ENCODE measurements around the gene NCOA1.
"Not testable (repeated sequence)": the region's sequence is repeated elsewhere in the genome, so short reads cannot be mapped to it uniquely, and the experiment has no call there.

The NCOA1 gene

DNA sequence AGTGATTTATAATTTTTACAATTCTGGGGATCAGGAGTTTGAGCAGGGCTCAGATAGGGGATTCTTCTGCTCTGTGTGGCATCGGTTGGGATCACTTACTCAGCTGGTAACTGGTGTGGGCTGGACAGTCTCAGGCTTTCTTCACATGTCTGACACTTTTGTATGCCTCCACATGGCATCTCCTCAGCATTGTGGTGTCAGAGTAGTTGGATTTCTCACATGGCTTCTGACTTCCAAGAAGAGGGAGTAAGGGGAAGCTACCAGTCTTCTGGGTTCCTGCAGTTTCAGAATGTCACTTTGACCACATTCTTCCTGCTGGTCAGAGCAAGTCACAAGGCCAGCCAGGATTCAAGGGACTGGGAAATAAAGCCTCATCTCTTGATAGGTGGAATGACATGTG lies 55.6 kb downstream of the NCOA1 start:
- no peak for DNase-seq
- H3K4me3 ChIP-seq (ENCODE audit: insufficient read depth, low read depth, low read length, poor library complexity, severe bottlenecking), result no peak overlapping the region
- H3K27ac ChIP-seq (ENCODE audit: insufficient read depth, low read length, poor library complexity, severe bottlenecking), result no peak overlapping the region
- no peaks in the 10 kb centered on the region for H3K4me1 ChIP-seq (ENCODE audit: control insufficient read depth, insufficient read depth, low read length, poor library complexity, severe bottlenecking)
- no peaks in the 10 kb centered on the region for H3K36me3 ChIP-seq (ENCODE audit: control insufficient read depth, insufficient read depth, low read length)
- H3K9me3 ChIP-seq (ENCODE audit: control insufficient read depth, low read length), result no peaks in the 10 kb centered on the region
- H3K27me3 ChIP-seq (replicated peaks; ENCODE audit: control insufficient read depth, insufficient read depth, low read length, poor library complexity, severe bottlenecking), result no peaks in the 10 kb centered on the region

DNA sequence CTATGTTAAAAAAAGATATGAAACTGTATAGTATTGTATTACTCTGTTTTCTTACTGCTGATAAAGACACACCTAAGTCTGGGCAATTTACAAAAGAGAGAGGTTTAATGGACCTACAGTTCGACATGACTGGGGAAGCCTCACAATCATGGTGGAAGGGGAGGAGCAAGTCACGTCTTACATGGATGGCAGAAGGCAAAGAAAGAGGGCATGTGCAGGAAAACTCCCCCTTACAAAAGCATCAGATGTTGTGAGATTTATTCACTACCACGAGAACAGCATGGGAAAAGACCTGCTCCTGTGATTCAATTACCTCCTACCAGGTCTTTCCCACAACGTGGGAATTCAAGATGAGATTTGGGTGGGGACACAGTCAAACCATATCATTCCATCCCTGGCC lies 57.0 kb downstream of the NCOA1 start:
- Histone ChIP-seq H3K9me3 (ENCODE audit: control insufficient read depth, low read length) (no peaks in the 10 kb centered on the region), H3K27me3 (replicated peaks; ENCODE audit: control insufficient read depth, insufficient read depth, low read length, poor library complexity, severe bottlenecking) (no peaks in the 10 kb centered on the region), H3K4me3 (ENCODE audit: insufficient read depth, low read depth, low read length, poor library complexity, severe bottlenecking) (no peak overlapping the region), H3K27ac (ENCODE audit: insufficient read depth, low read length, poor library complexity, severe bottlenecking) (no peak overlapping the region), H3K36me3 (ENCODE audit: control insufficient read depth, insufficient read depth, low read length) (no peaks in the 10 kb centered on the region), H3K4me1 (ENCODE audit: control insufficient read depth, insufficient read depth, low read length, poor library complexity, severe bottlenecking) (no peaks in the 10 kb centered on the region)
- DNase-seq, result no peak

GRCh38 chr2:24550301-24550700 lies 59.2 kb downstream of the NCOA1 start:
- H3K27ac ChIP-seq (ENCODE audit: insufficient read depth, low read length, poor library complexity, severe bottlenecking); H3K36me3 ChIP-seq (ENCODE audit: control insufficient read depth, insufficient read depth, low read length); H3K4me3 ChIP-seq (ENCODE audit: insufficient read depth, low read depth, low read length, poor library complexity, severe bottlenecking); H3K4me1 ChIP-seq (ENCODE audit: control insufficient read depth, insufficient read depth, low read length, poor library complexity, severe bottlenecking); H3K27me3 ChIP-seq (replicated peaks; ENCODE audit: control insufficient read depth, insufficient read depth, low read length, poor library complexity, severe bottlenecking); DNase-seq; H3K9me3 ChIP-seq (ENCODE audit: control insufficient read depth, low read length): not testable (repeated sequence)

DNA sequence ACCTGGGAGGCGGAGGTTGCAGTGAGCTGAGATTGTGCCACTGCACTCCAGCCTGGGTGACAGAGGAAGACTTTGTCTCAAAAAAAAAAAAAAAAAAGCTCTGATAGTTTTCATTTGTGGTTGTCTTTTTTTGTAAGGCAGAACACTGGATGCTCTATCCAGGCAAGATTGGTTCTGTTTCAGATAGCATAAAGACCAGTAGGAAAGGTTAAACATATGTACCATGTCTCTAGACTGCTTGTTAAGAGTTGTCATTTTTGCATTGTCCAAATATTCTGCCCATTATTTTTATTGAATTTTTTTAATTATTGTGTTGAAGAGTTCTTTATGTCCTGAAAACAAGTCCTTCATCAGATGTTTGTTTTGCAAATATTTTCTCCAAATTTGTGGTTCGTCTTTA lies 60.0 kb downstream of the NCOA1 start:
- no peaks in the 10 kb centered on the region for H3K9me3 ChIP-seq (ENCODE audit: control insufficient read depth, low read length)
- DNase-seq, result no peak
- H3K4me3 ChIP-seq (ENCODE audit: insufficient read depth, low read depth, low read length, poor library complexity, severe bottlenecking), result no peak overlapping the region

GRCh38 chr2:24552836-24553235 lies 61.8 kb downstream of the NCOA1 start:
- no peaks in the 10 kb centered on the region for H3K4me1 ChIP-seq (ENCODE audit: control insufficient read depth, insufficient read depth, low read length, poor library complexity, severe bottlenecking)
- no peak for DNase-seq
- no peak overlapping the region for H3K4me3 ChIP-seq (ENCODE audit: insufficient read depth, low read depth, low read length, poor library complexity, severe bottlenecking)
- no peaks in the 10 kb centered on the region for H3K27me3 ChIP-seq (replicated peaks; ENCODE audit: control insufficient read depth, insufficient read depth, low read length, poor library complexity, severe bottlenecking)
- no peaks in the 10 kb centered on the region for H3K36me3 ChIP-seq (ENCODE audit: control insufficient read depth, insufficient read depth, low read length)
- H3K27ac ChIP-seq (ENCODE audit: insufficient read depth, low read length, poor library complexity, severe bottlenecking), result no peak overlapping the region
- no peaks in the 10 kb centered on the region for H3K9me3 ChIP-seq (ENCODE audit: control insufficient read depth, low read length)

More for the DNA sequence above, 60.0 kb downstream of the NCOA1 start:
- H3K27me3 ChIP-seq (replicated peaks; ENCODE audit: control insufficient read depth, insufficient read depth, low read length, poor library complexity, severe bottlenecking), result no peaks in the 10 kb centered on the region
- H3K4me1 ChIP-seq (ENCODE audit: control insufficient read depth, insufficient read depth, low read length, poor library complexity, severe bottlenecking), result no peaks in the 10 kb centered on the region
- H3K36me3 ChIP-seq (ENCODE audit: control insufficient read depth, insufficient read depth, low read length), result no peaks in the 10 kb centered on the region
- no peak overlapping the region for H3K27ac ChIP-seq (ENCODE audit: insufficient read depth, low read length, poor library complexity, severe bottlenecking)

GRCh38 chr2:24558781-24559472 lies 67.9 kb downstream of the NCOA1 start:
- no peaks in the 10 kb centered on the region for H3K36me3 ChIP-seq (ENCODE audit: control insufficient read depth, insufficient read depth, low read length)
- H3K27me3 ChIP-seq (replicated peaks; ENCODE audit: control insufficient read depth, insufficient read depth, low read length, poor library complexity, severe bottlenecking), result no peaks in the 10 kb centered on the region
- H3K27ac ChIP-seq (ENCODE audit: insufficient read depth, low read length, poor library complexity, severe bottlenecking), result no peak overlapping the region
- H3K4me1 ChIP-seq (ENCODE audit: control insufficient read depth, insufficient read depth, low read length, poor library complexity, severe bottlenecking), result no peaks in the 10 kb centered on the region
- no peak for DNase-seq
- H3K4me3 ChIP-seq (ENCODE audit: insufficient read depth, low read depth, low read length, poor library complexity, severe bottlenecking), result no peak overlapping the region
- H3K9me3 ChIP-seq (ENCODE audit: control insufficient read depth, low read length), result no peaks in the 10 kb centered on the region

- Histone ChIP-seq H3K27ac (ENCODE audit: insufficient read depth, low read length, poor library complexity, severe bottlenecking) (no peak overlapping the region), H3K27me3 (replicated peaks; ENCODE audit: control insufficient read depth, insufficient read depth, low read length, poor library complexity, severe bottlenecking) (no peaks in the 10 kb centered on the region), H3K36me3 (ENCODE audit: control insufficient read depth, insufficient read depth, low read length) (no peaks in the 10 kb centered on the region), H3K4me3 (ENCODE audit: insufficient read depth, low read depth, low read length, poor library complexity, severe bottlenecking) (no peak overlapping the region), H3K4me1 (ENCODE audit: control insufficient read depth, insufficient read depth, low read length, poor library complexity, severe bottlenecking) (no peaks in the 10 kb centered on the region), H3K9me3 (ENCODE audit: control insufficient read depth, low read length) (no peaks in the 10 kb centered on the region)
- DNase-seq, result no peak
Observed at GRCh38 chr2:24559473-24560113, 68.5 kb downstream of the NCOA1 start.

DNA sequence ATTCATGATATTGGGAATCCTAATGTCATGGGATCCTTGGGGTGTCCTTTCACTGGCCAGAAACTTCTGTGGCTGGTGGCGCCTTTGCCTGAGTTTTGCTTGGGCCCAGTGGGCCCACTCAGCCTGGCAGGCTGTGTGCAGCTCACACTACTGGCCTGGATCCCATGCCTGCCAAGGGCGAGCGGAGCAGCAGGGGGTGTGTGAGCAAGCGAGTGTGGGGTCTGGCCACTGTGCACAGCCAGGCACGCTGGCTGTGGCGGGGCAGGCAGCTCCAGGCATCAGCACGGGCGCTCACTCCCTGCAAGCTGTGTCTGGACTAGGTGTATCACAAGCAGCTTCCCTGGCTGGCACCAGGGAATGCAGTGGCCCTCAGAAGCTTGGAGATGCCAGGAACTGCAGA lies 74.5 kb downstream of the NCOA1 start:
- H3K4me1 ChIP-seq (ENCODE audit: control insufficient read depth, insufficient read depth, low read length, poor library complexity, severe bottlenecking), result no peaks in the 10 kb centered on the region
- DNase-seq, result no peak
- no peaks in the 10 kb centered on the region for H3K9me3 ChIP-seq (ENCODE audit: control insufficient read depth, low read length)
- no peak overlapping the region for H3K4me3 ChIP-seq (ENCODE audit: insufficient read depth, low read depth, low read length, poor library complexity, severe bottlenecking)
- peaks cover 12% of the 10 kb centered on the region for H3K36me3 ChIP-seq (ENCODE audit: control insufficient read depth, insufficient read depth, low read length)
- H3K27me3 ChIP-seq (replicated peaks; ENCODE audit: control insufficient read depth, insufficient read depth, low read length, poor library complexity, severe bottlenecking), result no peaks in the 10 kb centered on the region
- H3K27ac ChIP-seq (ENCODE audit: insufficient read depth, low read length, poor library complexity, severe bottlenecking), result no peak overlapping the region

GRCh38 chr2:24566209-24566608 lies 75.2 kb downstream of the NCOA1 start:
- H3K9me3 ChIP-seq (ENCODE audit: control insufficient read depth, low read length), result no peaks in the 10 kb centered on the region
- no peaks in the 10 kb centered on the region for H3K4me1 ChIP-seq (ENCODE audit: control insufficient read depth, insufficient read depth, low read length, poor library complexity, severe bottlenecking)
- H3K27me3 ChIP-seq (replicated peaks; ENCODE audit: control insufficient read depth, insufficient read depth, low read length, poor library complexity, severe bottlenecking), result no peaks in the 10 kb centered on the region
- H3K36me3 ChIP-seq (ENCODE audit: control insufficient read depth, insufficient read depth, low read length), result peaks cover 12% of the 10 kb centered on the region
- H3K4me3 ChIP-seq (ENCODE audit: insufficient read depth, low read depth, low read length, poor library complexity, severe bottlenecking), result no peak overlapping the region
- no peak overlapping the region for H3K27ac ChIP-seq (ENCODE audit: insufficient read depth, low read length, poor library complexity, severe bottlenecking)
- DNase-seq, result no peak

DNA sequence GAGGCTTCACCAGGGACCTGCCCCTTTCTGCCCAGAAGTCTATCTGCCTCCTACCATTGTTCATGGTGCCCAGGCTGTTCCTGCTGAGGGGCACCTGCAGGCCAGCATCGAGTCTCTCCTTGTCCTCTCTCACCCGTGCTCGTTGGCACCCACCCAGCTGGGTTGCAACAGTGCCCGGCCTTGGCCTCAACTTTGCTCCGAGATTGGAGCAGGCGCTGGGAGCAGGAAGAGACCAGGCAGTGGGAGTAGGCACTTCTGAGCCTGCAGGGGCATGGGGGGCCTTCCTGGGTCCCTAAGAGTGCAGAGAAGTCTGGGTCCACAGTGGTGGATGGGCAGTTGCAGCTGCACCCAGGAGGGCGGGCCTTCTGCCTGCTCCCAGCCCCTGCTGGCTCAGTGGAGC lies 75.6 kb downstream of the NCOA1 start:
- Histone ChIP-seq H3K27me3 (replicated peaks; ENCODE audit: control insufficient read depth, insufficient read depth, low read length, poor library complexity, severe bottlenecking) (no peaks in the 10 kb centered on the region), H3K9me3 (ENCODE audit: control insufficient read depth, low read length) (no peaks in the 10 kb centered on the region), H3K36me3 (ENCODE audit: control insufficient read depth, insufficient read depth, low read length) (peaks cover 12% of the 10 kb centered on the region), H3K4me1 (ENCODE audit: control insufficient read depth, insufficient read depth, low read length, poor library complexity, severe bottlenecking) (no peaks in the 10 kb centered on the region), H3K27ac (ENCODE audit: insufficient read depth, low read length, poor library complexity, severe bottlenecking) (no peak overlapping the region), H3K4me3 (ENCODE audit: insufficient read depth, low read depth, low read length, poor library complexity, severe bottlenecking) (no peak overlapping the region)
- DNase-seq, result no peak

All from effector memory CD4-positive, alpha-beta T cell (primary cell).